EH (cell line): ENCODE data around the gene PODXL2.
"Not testable (repeated sequence)": the region's sequence is repeated elsewhere in the genome, so short reads cannot be mapped to it uniquely, and the experiment has no call there.

Experiments used
- DNase-seq: peaks from one replicate; pipeline ENCODE4 v3.0.0-alpha.2; 2015; ENCODE audit warnings: low read depth

Gene PODXL2

GRCh38 chr3:127674790-127675189 is 45.8 kb downstream of the PODXL2 start:
- DNase-seq, result no peak

GRCh38 chr3:127675651-127676391 is 46.8 kb downstream of the PODXL2 start:
- DNase-seq, result no peak

- DNase-seq, result no peak
Observed at GRCh38 chr3:127676456-127676855, 47.5 kb downstream of the PODXL2 start.

- no peak for DNase-seq
Observed at GRCh38 chr3:127676921-127677351, 48.0 kb downstream of the PODXL2 start.

- DNase-seq, result no peak
Observed at GRCh38 chr3:127677541-127678314, 48.7 kb downstream of the PODXL2 start.

DNA sequence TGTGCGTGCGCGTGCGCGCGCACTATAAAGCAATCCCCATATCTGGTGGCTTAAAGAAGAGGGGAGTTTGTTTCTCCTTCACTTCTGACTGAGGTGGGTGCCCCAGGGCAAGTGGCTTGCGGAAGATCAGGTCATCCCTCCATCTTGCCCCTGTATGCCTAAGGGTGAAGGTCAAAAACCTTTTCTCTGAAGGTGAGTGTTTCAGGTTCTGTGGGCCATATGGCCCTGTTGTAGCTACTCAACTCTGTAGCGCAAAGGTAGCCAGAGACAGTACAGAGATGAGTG is 49.3 kb downstream of the PODXL2 start:
- DNase-seq, result no peak

GRCh38 chr3:127678611-127679533 is 49.9 kb downstream of the PODXL2 start:
- no peak for DNase-seq

DNA sequence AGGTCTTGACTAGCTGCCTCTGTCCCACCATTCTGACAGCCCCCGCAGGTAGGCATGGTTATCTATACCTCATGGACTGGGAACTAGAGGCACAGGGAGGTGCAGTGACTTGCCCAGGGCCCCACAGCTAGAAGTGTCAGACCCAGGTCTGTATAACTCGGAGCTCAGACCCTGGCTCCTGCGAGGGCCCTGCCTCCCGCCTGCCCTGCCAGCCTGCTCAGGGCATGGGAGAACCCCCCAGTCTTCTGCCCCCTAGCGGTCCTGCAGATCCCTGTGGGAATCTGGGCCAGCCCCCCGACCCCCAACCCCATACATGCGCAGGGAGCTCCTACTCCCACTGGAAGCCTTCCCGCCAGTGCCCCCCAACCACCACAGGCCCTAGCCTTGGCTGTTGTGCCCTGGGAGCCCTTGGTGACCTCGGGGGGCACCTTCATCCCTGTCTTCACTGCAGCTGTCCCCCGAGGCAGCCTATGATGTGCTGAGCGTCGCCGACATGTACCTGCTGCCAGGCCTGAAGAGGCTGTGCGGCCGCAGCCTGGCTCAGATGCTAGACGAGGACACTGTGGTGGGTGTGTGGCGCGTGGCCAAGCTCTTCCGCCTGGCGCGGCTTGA is 50.7 kb downstream of the PODXL2 start:
- DNase-seq, result no peak

DNA sequence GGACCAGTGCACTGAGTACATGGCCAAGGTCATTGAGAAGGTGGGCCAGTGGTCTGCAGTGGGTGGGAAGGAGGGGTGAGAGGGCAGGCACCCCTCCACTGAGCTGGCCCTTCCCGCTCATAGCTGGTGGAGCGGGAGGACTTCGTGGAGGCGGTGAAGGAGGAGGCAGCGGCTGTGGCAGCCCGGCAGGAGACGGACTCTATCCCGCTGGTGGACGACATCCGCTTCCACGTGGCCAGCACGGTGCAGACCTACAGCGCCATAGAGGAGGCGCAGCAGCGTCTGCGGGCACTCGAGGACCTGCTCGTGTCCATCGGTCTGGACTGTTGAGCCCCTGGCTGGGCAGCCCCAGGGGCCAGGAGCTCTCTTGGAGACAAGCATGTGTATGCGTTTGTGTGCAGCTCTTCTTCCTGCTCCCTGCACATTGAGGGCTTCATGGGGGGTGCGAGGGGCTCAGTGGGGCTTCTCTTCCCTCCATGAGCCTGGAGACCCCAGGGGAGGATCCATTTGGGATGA is 51.2 kb downstream of the PODXL2 start:
- DNase-seq, result no peak

GRCh38 chr3:127680798-127681221 is 51.8 kb downstream of the PODXL2 start:
- DNase-seq, result no peak

- not testable (repeated sequence) for DNase-seq
Observed at GRCh38 chr3:127682175-127682554, 53.2 kb downstream of the PODXL2 start.

DNA sequence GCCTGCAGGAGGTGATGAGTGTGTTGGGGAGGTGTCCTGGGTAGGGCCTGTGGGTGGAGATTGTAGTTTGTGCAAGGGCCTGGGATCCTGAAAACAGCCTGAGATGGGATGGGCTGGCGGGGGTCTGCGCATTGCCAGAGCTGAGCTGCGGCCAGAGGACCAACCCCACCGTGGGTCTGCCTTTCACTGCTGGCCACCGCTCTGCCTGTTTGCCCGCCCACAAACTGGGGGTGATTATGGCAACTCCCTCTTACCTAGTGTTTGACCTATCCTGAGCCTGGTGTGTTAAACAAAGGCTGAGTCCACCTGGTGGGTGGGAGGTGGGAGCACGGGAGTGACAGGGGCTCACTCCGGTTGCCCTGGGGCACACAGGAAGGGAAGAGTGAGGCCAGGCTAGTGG is 53.6 kb downstream of the PODXL2 start:
- DNase-seq, result no peak

GRCh38 chr3:127684871-127685707 is 56.1 kb downstream of the PODXL2 start:
- DNase-seq, result no peak

- DNase-seq, result no peak
Observed at GRCh38 chr3:127685708-127686511, 56.9 kb downstream of the PODXL2 start.

DNA sequence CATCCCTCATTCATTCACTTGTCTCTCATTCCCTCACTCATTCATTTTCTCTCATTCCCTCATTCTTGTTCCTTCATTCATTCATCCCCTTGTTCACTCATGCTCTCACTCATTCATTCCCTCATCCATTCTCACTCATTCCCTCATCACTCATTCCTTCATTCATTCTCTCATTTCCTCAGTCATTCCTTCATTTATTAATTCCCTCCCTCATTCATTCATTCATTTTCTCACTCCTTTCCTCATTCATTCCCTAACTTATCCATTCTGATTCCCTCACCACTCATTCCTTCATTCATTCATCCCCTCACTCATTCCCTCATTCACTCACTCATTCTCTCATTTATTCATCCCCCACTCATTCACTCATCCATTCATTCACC is 57.5 kb downstream of the PODXL2 start:
- no peak for DNase-seq

DNA sequence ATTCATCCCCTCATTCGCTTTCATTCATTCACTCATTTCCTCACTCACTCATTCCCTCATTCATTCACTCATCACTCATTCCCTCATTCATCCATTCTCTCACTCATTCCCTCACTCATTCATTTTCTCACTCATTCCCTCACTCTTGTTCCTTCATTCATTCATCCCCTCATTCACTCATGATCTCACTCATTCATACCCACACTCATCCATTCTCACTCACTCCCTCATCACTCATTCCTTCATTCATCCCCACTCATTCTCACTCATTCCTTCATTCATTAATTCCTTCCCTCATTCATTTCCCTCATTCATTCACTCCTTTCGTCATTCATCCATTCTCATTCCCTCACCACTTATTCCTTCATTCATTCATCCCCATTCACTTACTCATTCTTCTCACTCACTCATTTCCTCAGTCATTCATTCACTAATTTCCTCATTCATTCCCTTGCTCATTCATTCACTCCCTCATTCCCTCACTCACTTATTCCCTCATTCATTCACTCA is 58.3 kb downstream of the PODXL2 start:
- DNase-seq, result no peak

GRCh38 chr3:127688022-127688415 is 59.0 kb downstream of the PODXL2 start:
- DNase-seq, result no peak

- peak; percentile 64 for DNase-seq
Observed at GRCh38 chr3:127688416-127689265, 59.7 kb downstream of the PODXL2 start.

DNA sequence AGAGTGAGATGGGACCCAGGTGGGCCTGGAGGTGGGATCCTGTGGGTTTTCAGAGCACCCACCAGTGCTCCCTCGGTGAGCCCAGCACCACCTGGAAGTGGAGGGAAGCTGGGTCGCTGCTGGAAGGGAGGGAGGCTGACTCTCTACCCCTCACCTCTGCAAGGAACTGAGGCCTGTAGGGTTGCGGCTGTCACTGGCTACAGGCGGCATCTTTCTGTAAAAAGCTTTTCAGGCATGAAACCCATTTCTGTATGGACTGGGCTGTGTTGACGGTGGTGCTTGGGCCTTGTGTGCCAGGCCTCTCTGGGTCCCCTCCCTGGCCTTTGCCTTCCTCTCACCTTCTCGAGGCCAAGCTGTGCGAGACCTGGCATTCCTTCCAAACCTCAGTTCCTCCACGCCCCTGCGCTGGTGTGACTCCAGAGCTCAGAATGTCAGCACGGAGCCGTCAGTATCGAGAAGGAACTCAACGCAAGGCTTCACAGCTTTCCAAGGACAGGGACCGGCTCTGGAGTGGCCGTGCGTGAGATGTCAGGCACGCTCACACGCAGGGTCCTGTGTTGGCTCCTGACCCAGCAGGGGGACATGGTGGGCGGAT is 60.4 kb downstream of the PODXL2 start:
- DNase-seq, result no peak
